ENCODE data around the gene TAGAP. TPM values are rescaled to one million over a fixed set of nuclear protein-coding genes. Genes with fewer than 3 reads are reported as not detected.

The TAGAP gene
- total and polyA plus RNA-seq, 2 of the 8 experiments (the other 6 are each of a cell fraction or from before 2014, with no cell fraction given) = not detected

DNA sequence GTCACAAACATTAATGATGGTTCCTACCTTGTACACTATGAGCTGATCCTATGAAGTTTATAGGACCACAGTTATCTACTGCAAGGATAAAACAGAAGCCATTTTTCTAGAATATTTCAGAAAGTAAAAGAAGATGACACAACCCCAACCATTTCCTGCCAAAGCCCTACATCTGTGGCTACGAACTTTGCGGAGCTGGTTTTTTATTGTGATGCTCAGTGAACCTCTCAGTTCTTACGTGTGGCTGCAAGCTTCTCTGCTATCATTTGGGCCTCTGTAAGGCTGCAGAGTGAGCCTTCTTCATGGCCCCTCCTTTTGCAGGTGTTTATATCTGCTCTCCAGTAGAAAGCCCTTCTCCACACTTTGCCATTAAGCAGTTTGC, 17.8 kb upstream of the TAGAP start:
- POLR2A ChIA-PET (ENCODE audit: partially characterized antibody) = interaction anchor here (1.1 kb wide), 1 partner anchor 20 kb away, joined by 3 read pairs; no protein-coding TSS in a partner anchor
- no peak overlapping the region for H4K91ac ChIP-seq (replicated peaks; ENCODE audit: insufficient read length, low read length)
- no peak overlapping the region for H2BK15ac ChIP-seq (ENCODE audit: low read length)
- no peak overlapping the region for H3K4ac ChIP-seq (replicated peaks; ENCODE audit: insufficient read length, low read depth, low read length)
- H3K56ac ChIP-seq (replicated peaks; ENCODE audit: insufficient read length, low read depth, low read length) = no peak overlapping the region
- no peak overlapping the region for H2BK5ac ChIP-seq (ENCODE audit: low read depth, low read length)
- H3K79me1 ChIP-seq (ENCODE audit: low read depth, low read length) = no peaks in the 10 kb centered on the region
- FAIRE-seq (no peak), DNase-seq (ENCODE audit: low read depth in 1 of 2, low spot score in 2 of 2) (no peak)
- no peaks in the 10 kb centered on the region for H3K36me3 ChIP-seq (ENCODE audit: control insufficient read depth in 2 of 4, insufficient read depth in 4 of 4, low read length in 3 of 4)
- H2BK12ac ChIP-seq (ENCODE audit: low read depth, low read length) = no peak overlapping the region
- H3K14ac ChIP-seq (ENCODE audit: insufficient read length) = no peak overlapping the region
- H3K27ac ChIP-seq (ENCODE audit: low read depth, low read length) = no peak overlapping the region
- no peak overlapping the region for H3K18ac ChIP-seq (ENCODE audit: extremely low read depth, low read length)
- no peaks in the 10 kb centered on the region for H4K20me1 ChIP-seq (replicated peaks in 1 of 2; ENCODE audit: control insufficient read depth in 1 of 2, insufficient read depth in 2 of 2, low read length in 2 of 2)
- H4K8ac ChIP-seq (ENCODE audit: extremely low read depth, insufficient read depth, low read length) = no peak overlapping the region
- no peaks in the 10 kb centered on the region for H3K23me2 ChIP-seq (ENCODE audit: low read depth, low read length)
- no peaks in the 10 kb centered on the region for H3K9me3 ChIP-seq (ENCODE audit: insufficient read depth in 2 of 2, low read depth in 1 of 2, low read length in 1 of 2)
- 88% methylated on average over 3 of the region's 3 CpGs; no CpG with 5 or more reads in 1 of the 2 experiments for WGBS, 2 experiments (ENCODE audit: extremely low coverage in 1 of 2, insufficient coverage in 1 of 2, insufficient read length in 1 of 2, insufficient replicate concordance in 2 of 2, low coverage in 1 of 2, low lambda C conversion rate in 2 of 2, missing lambda C conversion rate in 1 of 2)
- H2AFZ ChIP-seq (ENCODE audit: low read length) = no peak overlapping the region
- no peak overlapping the region for H2AK5ac ChIP-seq (ENCODE audit: low read depth, low read length)
- H3K9ac ChIP-seq (replicated peaks in 1 of 4; ENCODE audit: extremely low read depth in 1 of 4, low read depth in 3 of 4, low read length in 3 of 4) = no peak overlapping the region
- H2BK20ac ChIP-seq (ENCODE audit: low read length) = no peak overlapping the region
- no peak overlapping the region for H4K5ac ChIP-seq (ENCODE audit: insufficient read length, low read depth, low read length)
- H3K23ac ChIP-seq (ENCODE audit: insufficient read length) = no peak overlapping the region
- TF ChIP-seq PHF8 (conservative IDR thresholded peaks at IDR 0.05; ENCODE audit: low read depth, low read length) = no peak
- no peak for TF ChIP-seq SAP30 (IDR thresholded peaks at IDR 0.05; ENCODE audit: insufficient read depth, insufficient replicate concordance, low read length)
- TF ChIP-seq SUZ12 (IDR thresholded peaks at IDR 0.05; ENCODE audit: low read length) = no peak
- no peak for TF ChIP-seq CBX5 (IDR thresholded peaks at IDR 0.05; ENCODE audit: low read depth, low read length)
- TF ChIP-seq TCF12 (IDR thresholded peaks at IDR 0.05; ENCODE audit: low read depth, low read length) = no peak
- TF ChIP-seq KDM4A (IDR thresholded peaks at IDR 0.05; ENCODE audit: low read depth, low read length, severe bottlenecking) = no peak
- TF ChIP-seq CREB1 (IDR thresholded peaks at IDR 0.05) = no peak
- TF ChIP-seq, protein P1, sequence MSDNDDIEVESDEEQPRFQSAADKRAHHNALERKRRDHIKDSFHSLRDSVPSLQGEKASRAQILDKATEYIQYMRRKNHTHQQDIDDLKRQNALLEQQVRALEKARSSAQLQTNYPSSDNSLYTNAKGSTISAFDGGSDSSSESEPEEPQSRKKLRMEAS (IDR thresholded peaks at IDR 0.05) = no peak
- TF ChIP-seq ASH2L (IDR thresholded peaks at IDR 0.05; ENCODE audit: low read length) = no peak
- TF ChIP-seq CHD1 (IDR thresholded peaks at IDR 0.05; ENCODE audit: low read depth, low read length) = no peak
- no peak for TF ChIP-seq SP2 (IDR thresholded peaks at IDR 0.05; ENCODE audit: low read length)
- no peak for TF ChIP-seq NRF1 (IDR thresholded peaks at IDR 0.05; ENCODE audit: low read depth, low read length)
- TF ChIP-seq POU5F1 (IDR thresholded peaks at IDR 0.05; ENCODE audit: low read depth, low read length) = no peak
- no peak for TF ChIP-seq SIX5 (IDR thresholded peaks at IDR 0.05; ENCODE audit: low read depth, low read length)
- TF ChIP-seq MAFK (IDR thresholded peaks at IDR 0.05; ENCODE audit: low read depth, low read length) = no peak
- H3K79me2 ChIP-seq (ENCODE audit: control insufficient read depth in 1 of 2, insufficient read depth in 2 of 2, low read length in 2 of 2) = no peaks in the 10 kb centered on the region
- H3K4me3 ChIP-seq (ENCODE audit: extremely low read depth in 1 of 4, insufficient read depth in 2 of 4, low read depth in 3 of 4, low read length in 4 of 4) = no peak overlapping the region
- H3K4me1 ChIP-seq (replicated peaks in 1 of 4; ENCODE audit: control insufficient read depth in 3 of 4, insufficient read depth in 4 of 4, low read length in 3 of 4) = no peaks in the 10 kb centered on the region
- H2BK120ac ChIP-seq (replicated peaks; ENCODE audit: low read depth, low read length) = no peak overlapping the region
- CTCF ChIA-PET (ENCODE audit: partially characterized antibody) = interaction anchor here (1.1 to 2.2 kb wide), 4 partner anchors 9 to 47 kb away, joined by 3 to 10 read pairs (median 6); no protein-coding TSS in a partner anchor
- H3K4me2 ChIP-seq (ENCODE audit: insufficient read depth in 1 of 2, low read depth in 2 of 2, low read length in 2 of 2) = no peak overlapping the region
- no peaks in the 10 kb centered on the region for H3K27me3 ChIP-seq (replicated peaks in 1 of 4; ENCODE audit: control insufficient read depth in 3 of 4, extremely low read depth in 1 of 4, insufficient read depth in 3 of 4, low read length in 3 of 4)
